Measurements from ENCODE around the gene EPN1. TPM values are rescaled to one million over a fixed set of nuclear protein-coding genes. Genes with fewer than 3 reads are reported as not detected.

Gene EPN1
- total and polyA plus RNA-seq, 2 of the 8 experiments (the other 6 are each of a cell fraction or from before 2014, with no cell fraction given) = 49.6 to 200 TPM

DNA sequence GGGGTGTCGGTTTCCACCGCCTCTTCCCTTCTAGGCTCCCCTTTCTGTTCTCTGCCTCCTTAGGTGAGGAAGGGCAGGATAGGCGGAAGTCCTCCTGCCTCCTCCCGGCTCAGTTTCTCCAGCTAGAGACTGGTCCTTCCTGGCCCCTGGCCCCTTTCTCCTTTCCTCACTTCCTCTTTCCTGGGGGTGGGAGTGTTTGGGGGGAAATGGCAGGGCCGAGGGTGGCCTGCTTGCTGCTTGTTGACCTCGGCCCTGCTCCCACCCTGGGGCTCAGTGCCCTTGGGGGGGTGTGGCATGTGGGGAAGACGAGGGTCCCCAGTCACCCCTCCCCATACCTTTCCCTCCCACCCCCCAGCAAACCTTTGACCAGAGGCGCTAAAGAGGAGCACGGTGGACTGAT is 15.2 kb upstream of the EPN1 start (continued):
- TF ChIP-seq, protein P1, sequence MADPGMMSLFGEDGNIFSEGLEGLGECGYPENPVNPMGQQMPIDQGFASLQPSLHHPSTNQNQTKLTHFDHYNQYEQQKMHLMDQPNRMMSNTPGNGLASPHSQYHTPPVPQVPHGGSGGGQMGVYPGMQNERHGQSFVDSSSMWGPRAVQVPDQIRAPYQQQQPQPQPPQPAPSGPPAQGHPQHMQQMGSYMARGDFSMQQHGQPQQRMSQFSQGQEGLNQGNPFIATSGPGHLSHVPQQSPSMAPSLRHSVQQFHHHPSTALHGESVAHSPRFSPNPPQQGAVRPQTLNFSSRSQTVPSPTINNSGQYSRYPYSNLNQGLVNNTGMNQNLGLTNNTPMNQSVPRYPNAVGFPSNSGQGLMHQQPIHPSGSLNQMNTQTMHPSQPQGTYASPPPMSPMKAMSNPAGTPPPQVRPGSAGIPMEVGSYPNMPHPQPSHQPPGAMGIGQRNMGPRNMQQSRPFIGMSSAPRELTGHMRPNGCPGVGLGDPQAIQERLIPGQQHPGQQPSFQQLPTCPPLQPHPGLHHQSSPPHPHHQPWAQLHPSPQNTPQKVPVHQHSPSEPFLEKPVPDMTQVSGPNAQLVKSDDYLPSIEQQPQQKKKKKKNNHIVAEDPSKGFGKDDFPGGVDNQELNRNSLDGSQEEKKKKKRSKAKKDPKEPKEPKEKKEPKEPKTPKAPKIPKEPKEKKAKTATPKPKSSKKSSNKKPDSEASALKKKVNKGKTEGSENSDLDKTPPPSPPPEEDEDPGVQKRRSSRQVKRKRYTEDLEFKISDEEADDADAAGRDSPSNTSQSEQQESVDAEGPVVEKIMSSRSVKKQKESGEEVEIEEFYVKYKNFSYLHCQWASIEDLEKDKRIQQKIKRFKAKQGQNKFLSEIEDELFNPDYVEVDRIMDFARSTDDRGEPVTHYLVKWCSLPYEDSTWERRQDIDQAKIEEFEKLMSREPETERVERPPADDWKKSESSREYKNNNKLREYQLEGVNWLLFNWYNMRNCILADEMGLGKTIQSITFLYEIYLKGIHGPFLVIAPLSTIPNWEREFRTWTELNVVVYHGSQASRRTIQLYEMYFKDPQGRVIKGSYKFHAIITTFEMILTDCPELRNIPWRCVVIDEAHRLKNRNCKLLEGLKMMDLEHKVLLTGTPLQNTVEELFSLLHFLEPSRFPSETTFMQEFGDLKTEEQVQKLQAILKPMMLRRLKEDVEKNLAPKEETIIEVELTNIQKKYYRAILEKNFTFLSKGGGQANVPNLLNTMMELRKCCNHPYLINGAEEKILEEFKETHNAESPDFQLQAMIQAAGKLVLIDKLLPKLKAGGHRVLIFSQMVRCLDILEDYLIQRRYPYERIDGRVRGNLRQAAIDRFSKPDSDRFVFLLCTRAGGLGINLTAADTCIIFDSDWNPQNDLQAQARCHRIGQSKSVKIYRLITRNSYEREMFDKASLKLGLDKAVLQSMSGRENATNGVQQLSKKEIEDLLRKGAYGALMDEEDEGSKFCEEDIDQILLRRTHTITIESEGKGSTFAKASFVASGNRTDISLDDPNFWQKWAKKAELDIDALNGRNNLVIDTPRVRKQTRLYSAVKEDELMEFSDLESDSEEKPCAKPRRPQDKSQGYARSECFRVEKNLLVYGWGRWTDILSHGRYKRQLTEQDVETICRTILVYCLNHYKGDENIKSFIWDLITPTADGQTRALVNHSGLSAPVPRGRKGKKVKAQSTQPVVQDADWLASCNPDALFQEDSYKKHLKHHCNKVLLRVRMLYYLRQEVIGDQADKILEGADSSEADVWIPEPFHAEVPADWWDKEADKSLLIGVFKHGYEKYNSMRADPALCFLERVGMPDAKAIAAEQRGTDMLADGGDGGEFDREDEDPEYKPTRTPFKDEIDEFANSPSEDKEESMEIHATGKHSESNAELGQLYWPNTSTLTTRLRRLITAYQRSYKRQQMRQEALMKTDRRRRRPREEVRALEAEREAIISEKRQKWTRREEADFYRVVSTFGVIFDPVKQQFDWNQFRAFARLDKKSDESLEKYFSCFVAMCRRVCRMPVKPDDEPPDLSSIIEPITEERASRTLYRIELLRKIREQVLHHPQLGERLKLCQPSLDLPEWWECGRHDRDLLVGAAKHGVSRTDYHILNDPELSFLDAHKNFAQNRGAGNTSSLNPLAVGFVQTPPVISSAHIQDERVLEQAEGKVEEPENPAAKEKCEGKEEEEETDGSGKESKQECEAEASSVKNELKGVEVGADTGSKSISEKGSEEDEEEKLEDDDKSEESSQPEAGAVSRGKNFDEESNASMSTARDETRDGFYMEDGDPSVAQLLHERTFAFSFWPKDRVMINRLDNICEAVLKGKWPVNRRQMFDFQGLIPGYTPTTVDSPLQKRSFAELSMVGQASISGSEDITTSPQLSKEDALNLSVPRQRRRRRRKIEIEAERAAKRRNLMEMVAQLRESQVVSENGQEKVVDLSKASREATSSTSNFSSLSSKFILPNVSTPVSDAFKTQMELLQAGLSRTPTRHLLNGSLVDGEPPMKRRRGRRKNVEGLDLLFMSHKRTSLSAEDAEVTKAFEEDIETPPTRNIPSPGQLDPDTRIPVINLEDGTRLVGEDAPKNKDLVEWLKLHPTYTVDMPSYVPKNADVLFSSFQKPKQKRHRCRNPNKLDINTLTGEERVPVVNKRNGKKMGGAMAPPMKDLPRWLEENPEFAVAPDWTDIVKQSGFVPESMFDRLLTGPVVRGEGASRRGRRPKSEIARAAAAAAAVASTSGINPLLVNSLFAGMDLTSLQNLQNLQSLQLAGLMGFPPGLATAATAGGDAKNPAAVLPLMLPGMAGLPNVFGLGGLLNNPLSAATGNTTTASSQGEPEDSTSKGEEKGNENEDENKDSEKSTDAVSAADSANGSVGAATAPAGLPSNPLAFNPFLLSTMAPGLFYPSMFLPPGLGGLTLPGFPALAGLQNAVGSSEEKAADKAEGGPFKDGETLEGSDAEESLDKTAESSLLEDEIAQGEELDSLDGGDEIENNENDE (IDR thresholded peaks at IDR 0.05; ENCODE audit: insufficient replicate concordance, low read length) = no peak
- no peak for TF ChIP-seq NRF1 (IDR thresholded peaks at IDR 0.05; ENCODE audit: low read depth, low read length)
- no peak for TF ChIP-seq GTF2F1 (IDR thresholded peaks at IDR 0.05; ENCODE audit: borderline replicate concordance, low read depth, low read length)
- TF ChIP-seq RXRA (IDR thresholded peaks at IDR 0.05; ENCODE audit: insufficient read depth, low read depth, low read length) = no peak
- no peak for TF ChIP-seq SRF (IDR thresholded peaks at IDR 0.05; ENCODE audit: low read depth, low read length)
- no peak for TF ChIP-seq RNF2 (IDR thresholded peaks at IDR 0.05; ENCODE audit: borderline replicate concordance, low read depth, low read length, missing control alignments, poor library complexity, severe bottlenecking)

Measured in H1 (cell line).